Liver (tissue), 9 donors: ENCODE results near the gene ICAM5. TPM values are rescaled to one million over a fixed set of nuclear protein-coding genes. Genes with fewer than 3 reads are reported as not detected.

Source experiments
- DNase-seq: peaks from one replicate; pipeline ENCODE4 v3.0.0-alpha.2; 2017; ENCODE audit warnings: low spot score
- H3K27ac ChIP-seq, 2 donors: one replicate each; pipeline ENCODE4 v1.7.0; 2013; ENCODE audit warnings: inconsistent platforms in 2 of 2, low read length in 2 of 2, control low read depth in 1 of 2, low read depth in 1 of 2, mild to moderate bottlenecking in 1 of 2
- H3K27me3 ChIP-seq, 4 donors: one replicate each; pipeline versions ENCODE4 v1.6.1 to v1.7.0; 2013; ENCODE audit warnings: low read length in 3 of 4, inconsistent platforms in 1 of 4, mild to moderate bottlenecking in 1 of 4, moderate library complexity in 1 of 4; ENCODE audit not compliant: control insufficient read depth in 4 of 4, insufficient read depth in 4 of 4
- H3K36me3 ChIP-seq, 4 donors: one replicate each; pipeline versions ENCODE4 v1.6.1 to v1.7.0; 2013; ENCODE audit warnings: low read length in 3 of 4, mild to moderate bottlenecking in 3 of 4, low read depth in 1 of 4, moderate library complexity in 1 of 4; ENCODE audit not compliant: control insufficient read depth in 4 of 4, insufficient read depth in 3 of 4
- H3K4me1 ChIP-seq, 4 donors: one replicate each; pipeline versions ENCODE4 v1.6.1 to v1.7.0; 2013; ENCODE audit warnings: low read length in 3 of 4, mild to moderate bottlenecking in 3 of 4, moderate library complexity in 1 of 4; ENCODE audit not compliant: control insufficient read depth in 4 of 4, insufficient read depth in 4 of 4
- H3K4me3 ChIP-seq, 3 donors: one replicate each; pipeline versions ENCODE4 v1.6.1 to v1.7.0; 2013; ENCODE audit warnings: low read length in 3 of 3, control low read depth in 1 of 3, low read depth in 1 of 3, mild to moderate bottlenecking in 1 of 3
- H3K9ac ChIP-seq, 2 donors: one replicate each; pipeline ENCODE4 v1.7.0; 2013; ENCODE audit warnings: low read length in 2 of 2, mild to moderate bottlenecking in 2 of 2, moderate library complexity in 2 of 2, control low read depth in 1 of 2, low read depth in 1 of 2
- H3K9me3 ChIP-seq, 4 donors: one replicate each; pipeline versions ENCODE4 v1.6.1 to v1.7.0; 2013; ENCODE audit warnings: low read length in 3 of 4; ENCODE audit not compliant: control insufficient read depth in 4 of 4
- ATF3 ChIP-seq: IDR thresholded peaks from 2 replicates; pipeline ENCODE4 v1.6.1; 2016; ENCODE audit warnings: antibody characterized with exemption
- CTCF ChIP-seq: fragments of 150-350 bp; IDR thresholded peaks from 2 replicates; pipeline ENCODE4 v1.5.1; 2017; ENCODE audit warnings: improper control_type of control experiment, low read depth, low read length; ENCODE audit not compliant: missing input control
- EGR1 ChIP-seq, 2 donors: IDR thresholded peaks; 2 replicates each; pipeline ENCODE4 v1.6.1; 2016 to 2018; ENCODE audit warnings: antibody characterized with exemption in 2 of 2, low read depth in 2 of 2
- FOXA1 ChIP-seq: IDR thresholded peaks from 2 replicates; pipeline ENCODE4 v1.6.1; 2016; ENCODE audit warnings: antibody characterized with exemption
- FOXA2 ChIP-seq: IDR thresholded peaks from 2 replicates; pipeline ENCODE4 v1.6.1; 2016; ENCODE audit warnings: antibody characterized with exemption
- GABPA ChIP-seq, 2 donors: IDR thresholded peaks in 1 of 2; conservative IDR thresholded peaks in 1 of 2; 2 replicates each; pipeline ENCODE4 v1.6.1; 2016; ENCODE audit warnings: antibody characterized with exemption in 2 of 2, mild to moderate bottlenecking in 1 of 2, moderate library complexity in 1 of 2
- HNF4G ChIP-seq: IDR thresholded peaks from 2 replicates; pipeline ENCODE4 v1.6.1; 2016; ENCODE audit warnings: antibody characterized with exemption
- JUND ChIP-seq, 2 donors: IDR thresholded peaks; 2 replicates each; pipeline ENCODE4 v1.6.1; 2016; ENCODE audit warnings: antibody characterized with exemption in 2 of 2
- MAX ChIP-seq: IDR thresholded peaks from 2 replicates; pipeline ENCODE4 v1.6.1; 2016; ENCODE audit warnings: antibody characterized with exemption
- NR2F2 ChIP-seq: IDR thresholded peaks from 2 replicates; pipeline ENCODE4 v1.6.1; 2016; ENCODE audit warnings: antibody characterized with exemption
- RAD21 ChIP-seq, 2 donors: IDR thresholded peaks; 2 replicates each; pipeline ENCODE4 v1.6.1; 2016; ENCODE audit warnings: antibody characterized with exemption in 2 of 2, mild to moderate bottlenecking in 2 of 2
- RXRA ChIP-seq, 2 donors: IDR thresholded peaks; 2 replicates each; pipeline ENCODE4 v1.6.1; 2017 to 2018; ENCODE audit warnings: antibody characterized with exemption in 2 of 2, mild to moderate bottlenecking in 1 of 2
- TAF1 ChIP-seq: conservative IDR thresholded peaks from 2 replicates; pipeline ENCODE4 v1.6.1; 2016; ENCODE audit warnings: antibody characterized with exemption, mild to moderate bottlenecking
- YY1 ChIP-seq: IDR thresholded peaks from 2 replicates; pipeline ENCODE4 v1.6.1; 2016; ENCODE audit warnings: antibody characterized with exemption, mild to moderate bottlenecking
- WGBS: extraction: QIAGEN DNeasy Blood & Tissue Kit; methylation state at CpG from one replicate; pipeline ENCODE4 v1.1.7; 2013; 5-methylcytosine and 5-hydroxymethylcytosine counted together
- polyA plus RNA-seq, 2 donors: library from polyadenylated mRNA; stranded (reverse) in 1 of 2; unstranded in 1 of 2; fragments of 200-250 nt in 1 of 2; fragments of >200 nt in 1 of 2; fragmentation: Nextera tagmentation in 1 of 2; extraction: Ambion mirVana in 1 of 2; gene quantifications; one replicate each; pipeline versions ENCODE4 v1.2.1 to v1.2.3, GENCODE V29; 2013 to 2015
- total RNA-seq, 2 donors: library from RNA; depleted of rRNA; stranded (reverse); fragments of >200 nt; gene quantifications; one replicate each; pipeline ENCODE4 v1.2.3, GENCODE V29; 2014
- TF ChIP-seq, protein P1 (sequence below): IDR thresholded peaks from 2 replicates; pipeline ENCODE4 v1.6.1; 2016; ENCODE audit warnings: antibody characterized with exemption, mild to moderate bottlenecking
- TF ChIP-seq, protein P2 (sequence below): IDR thresholded peaks from 2 replicates; pipeline ENCODE4 v1.6.1; 2016; ENCODE audit warnings: antibody characterized with exemption
- donor health status: healthy.
- donor health status: healthy.
- donor health status: healthy.
- donor health status: healthy.
- donor health status: healthy.

ICAM5 gene
- total and polyA plus RNA-seq, 4 donors: 0.02 to 2.5 (median 1.0) TPM; not detected in 1

DNA sequence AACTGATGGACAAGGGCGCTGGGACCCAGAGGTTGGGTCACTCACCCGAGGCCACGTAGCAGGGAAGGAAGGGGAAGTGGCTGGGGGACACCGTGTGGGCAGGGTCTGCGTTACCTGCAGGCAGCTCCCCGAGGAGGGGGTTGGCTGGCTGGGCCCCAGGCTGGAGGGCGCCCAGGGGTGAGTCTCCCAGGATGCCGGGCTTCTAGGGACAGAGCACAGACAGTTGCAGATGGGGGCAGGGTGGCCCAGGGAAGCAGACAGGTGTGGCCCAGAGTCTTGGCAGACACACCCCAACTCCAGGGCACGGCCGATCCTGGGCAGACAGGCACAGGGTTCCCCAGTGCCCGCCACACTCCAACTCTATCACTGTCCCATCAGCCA lies 31.7 kb downstream of the ICAM5 start:
- no peak overlapping the region for H3K9ac ChIP-seq
- no peaks in the 10 kb centered on the region for H3K9me3 ChIP-seq
- H3K36me3 ChIP-seq: peaks cover 19 to 68% (median 38%) of the 10 kb centered on the region in 4 donors
- 91% methylated on average over 11 of the region's 11 CpGs for WGBS
- peaks cover 0 to 4% (median 3%) of the 10 kb centered on the region in 4 donors for H3K4me1 ChIP-seq
- DNase-seq: no peak
- no peak overlapping the region for H3K4me3 ChIP-seq
- TF ChIP-seq, protein P1, sequence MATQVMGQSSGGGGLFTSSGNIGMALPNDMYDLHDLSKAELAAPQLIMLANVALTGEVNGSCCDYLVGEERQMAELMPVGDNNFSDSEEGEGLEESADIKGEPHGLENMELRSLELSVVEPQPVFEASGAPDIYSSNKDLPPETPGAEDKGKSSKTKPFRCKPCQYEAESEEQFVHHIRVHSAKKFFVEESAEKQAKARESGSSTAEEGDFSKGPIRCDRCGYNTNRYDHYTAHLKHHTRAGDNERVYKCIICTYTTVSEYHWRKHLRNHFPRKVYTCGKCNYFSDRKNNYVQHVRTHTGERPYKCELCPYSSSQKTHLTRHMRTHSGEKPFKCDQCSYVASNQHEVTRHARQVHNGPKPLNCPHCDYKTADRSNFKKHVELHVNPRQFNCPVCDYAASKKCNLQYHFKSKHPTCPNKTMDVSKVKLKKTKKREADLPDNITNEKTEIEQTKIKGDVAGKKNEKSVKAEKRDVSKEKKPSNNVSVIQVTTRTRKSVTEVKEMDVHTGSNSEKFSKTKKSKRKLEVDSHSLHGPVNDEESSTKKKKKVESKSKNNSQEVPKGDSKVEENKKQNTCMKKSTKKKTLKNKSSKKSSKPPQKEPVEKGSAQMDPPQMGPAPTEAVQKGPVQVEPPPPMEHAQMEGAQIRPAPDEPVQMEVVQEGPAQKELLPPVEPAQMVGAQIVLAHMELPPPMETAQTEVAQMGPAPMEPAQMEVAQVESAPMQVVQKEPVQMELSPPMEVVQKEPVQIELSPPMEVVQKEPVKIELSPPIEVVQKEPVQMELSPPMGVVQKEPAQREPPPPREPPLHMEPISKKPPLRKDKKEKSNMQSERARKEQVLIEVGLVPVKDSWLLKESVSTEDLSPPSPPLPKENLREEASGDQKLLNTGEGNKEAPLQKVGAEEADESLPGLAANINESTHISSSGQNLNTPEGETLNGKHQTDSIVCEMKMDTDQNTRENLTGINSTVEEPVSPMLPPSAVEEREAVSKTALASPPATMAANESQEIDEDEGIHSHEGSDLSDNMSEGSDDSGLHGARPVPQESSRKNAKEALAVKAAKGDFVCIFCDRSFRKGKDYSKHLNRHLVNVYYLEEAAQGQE: no peak
- TF ChIP-seq JUND (IDR thresholded peaks at IDR 0.05) (no peak), ATF3 (no peak), GABPA (IDR thresholded peaks at IDR 0.05 in 1 of 2, conservative IDR thresholded peaks at IDR 0.05 in 1 of 2) (no peak)
- H3K27ac ChIP-seq: no peak overlapping the region
- H3K27me3 ChIP-seq: no peaks in the 10 kb centered on the region

GRCh38 chr19:10321874-10322835 lies 32.4 kb downstream of the ICAM5 start:
- Histone ChIP-seq H3K27ac (no peak overlapping the region), H3K9ac (no peak overlapping the region), H3K9me3 (no peaks in the 10 kb centered on the region), H3K4me1 (peaks cover 0 to 4% (median 1%) of the 10 kb centered on the region in 4 donors), H3K27me3 (no peaks in the 10 kb centered on the region), H3K4me3 (no peak overlapping the region), H3K36me3 (peaks cover 19 to 71% (median 39%) of the 10 kb centered on the region in 4 donors)
- 94% methylated on average over 19 of the region's 19 CpGs for WGBS
- no peak for DNase-seq
- TF ChIP-seq NR2F2 (no peak), MAX (no peak), EGR1 (IDR thresholded peaks at IDR 0.05; ENCODE audit: low read depth in 2 of 2) (no peak), RAD21 (IDR thresholded peaks at IDR 0.05) (no peak), FOXA1 (no peak), YY1 (no peak), HNF4G (no peak), GABPA (IDR thresholded peaks at IDR 0.05 in 1 of 2, conservative IDR thresholded peaks at IDR 0.05 in 1 of 2) (no peak), RXRA (IDR thresholded peaks at IDR 0.05) (no peak), CTCF (no peak), ATF3 (no peak), JUND (IDR thresholded peaks at IDR 0.05) (no peak), FOXA2 (no peak), TAF1 (no peak)
- TF ChIP-seq, protein P2, sequence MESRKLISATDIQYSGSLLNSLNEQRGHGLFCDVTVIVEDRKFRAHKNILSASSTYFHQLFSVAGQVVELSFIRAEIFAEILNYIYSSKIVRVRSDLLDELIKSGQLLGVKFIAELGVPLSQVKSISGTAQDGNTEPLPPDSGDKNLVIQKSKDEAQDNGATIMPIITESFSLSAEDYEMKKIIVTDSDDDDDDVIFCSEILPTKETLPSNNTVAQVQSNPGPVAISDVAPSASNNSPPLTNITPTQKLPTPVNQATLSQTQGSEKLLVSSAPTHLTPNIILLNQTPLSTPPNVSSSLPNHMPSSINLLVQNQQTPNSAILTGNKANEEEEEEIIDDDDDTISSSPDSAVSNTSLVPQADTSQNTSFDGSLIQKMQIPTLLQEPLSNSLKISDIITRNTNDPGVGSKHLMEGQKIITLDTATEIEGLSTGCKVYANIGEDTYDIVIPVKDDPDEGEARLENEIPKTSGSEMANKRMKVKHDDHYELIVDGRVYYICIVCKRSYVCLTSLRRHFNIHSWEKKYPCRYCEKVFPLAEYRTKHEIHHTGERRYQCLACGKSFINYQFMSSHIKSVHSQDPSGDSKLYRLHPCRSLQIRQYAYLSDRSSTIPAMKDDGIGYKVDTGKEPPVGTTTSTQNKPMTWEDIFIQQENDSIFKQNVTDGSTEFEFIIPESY: no peak
